ENCODE measurements around the gene IGFBP7.
A peak's percentile ranks its signal among the peaks of the same experiment; 100 is the strongest.

The IGFBP7 gene

GRCh38 chr4:57127361-57127760 lies 17.2 kb upstream of the IGFBP7 start:
- FAIRE-seq, result no peak

DNA sequence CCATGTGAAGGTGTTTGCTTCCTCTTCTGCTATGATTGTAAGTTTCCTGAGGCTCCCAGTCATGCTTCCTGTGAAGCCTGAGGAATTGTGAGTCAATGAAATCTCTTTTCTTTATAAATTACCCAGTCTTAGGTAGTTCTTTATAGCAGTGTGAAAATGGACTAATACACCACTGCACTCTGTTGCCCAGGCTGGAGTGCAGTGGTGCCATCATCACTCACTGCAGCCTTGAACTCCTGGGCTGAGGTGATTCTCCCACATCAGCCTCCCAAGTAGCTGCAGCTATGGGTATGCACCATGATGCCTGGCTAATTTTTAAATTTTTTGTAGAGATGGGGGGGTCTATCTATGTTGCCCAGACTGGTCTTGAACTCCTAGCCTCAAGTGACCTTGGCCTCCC lies 15.8 kb upstream of the IGFBP7 start:
- FAIRE-seq, result no peak

DNA sequence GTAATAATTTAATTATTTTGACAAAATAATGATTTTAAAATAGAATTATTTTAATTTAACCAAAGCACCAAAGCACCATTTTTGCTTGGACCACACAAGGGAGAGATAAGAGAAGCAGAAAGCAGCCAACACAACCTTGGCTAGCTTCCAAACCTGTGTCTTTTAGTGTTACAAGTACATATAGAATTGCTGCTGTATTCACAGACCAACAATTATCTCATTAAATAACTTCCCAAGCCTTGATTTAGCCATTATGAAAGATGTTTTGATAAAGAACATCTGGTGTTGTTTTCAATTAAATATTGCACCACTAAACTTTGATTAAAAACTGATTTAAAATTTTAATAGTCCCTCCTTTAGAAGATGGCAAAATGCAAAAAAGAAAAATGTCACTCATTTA lies 14.0 kb upstream of the IGFBP7 start:
- no peak for FAIRE-seq

- no peak for FAIRE-seq
Observed at GRCh38 chr4:57122959-57123358, 12.8 kb upstream of the IGFBP7 start.

DNA sequence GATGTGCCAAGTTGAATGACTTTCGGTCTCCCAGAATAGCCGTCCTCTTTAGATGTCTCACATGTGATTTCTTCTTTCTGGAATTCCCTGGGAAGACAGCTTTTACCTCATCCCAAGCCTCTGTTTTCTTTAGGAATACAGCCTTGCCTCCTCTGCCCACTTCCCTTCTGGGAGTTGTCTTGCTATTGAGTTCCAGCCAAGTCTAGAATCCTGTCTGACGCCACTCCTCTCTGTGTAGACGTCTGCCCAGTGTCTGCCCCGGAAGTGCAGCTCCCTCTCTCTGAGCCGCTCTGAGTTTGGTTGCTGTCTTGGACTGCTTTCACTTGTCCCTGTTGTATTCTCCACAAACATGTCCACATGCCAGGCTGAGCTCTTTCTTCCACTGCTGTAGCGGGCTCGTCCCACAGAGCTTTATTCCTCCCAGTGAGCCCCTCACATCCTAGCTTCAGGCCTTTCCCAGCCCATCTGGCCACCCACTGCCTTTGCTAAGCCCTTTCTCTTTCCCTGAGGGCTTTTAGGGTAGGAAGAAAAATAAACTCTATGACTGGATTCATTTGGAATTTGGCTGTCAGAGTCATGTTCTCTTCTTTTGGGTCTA lies 9.0 kb upstream of the IGFBP7 start:
- FAIRE-seq, result no peak

GRCh38 chr4:57117491-57117890 lies 7.3 kb upstream of the IGFBP7 start:
- no peak for FAIRE-seq

DNA sequence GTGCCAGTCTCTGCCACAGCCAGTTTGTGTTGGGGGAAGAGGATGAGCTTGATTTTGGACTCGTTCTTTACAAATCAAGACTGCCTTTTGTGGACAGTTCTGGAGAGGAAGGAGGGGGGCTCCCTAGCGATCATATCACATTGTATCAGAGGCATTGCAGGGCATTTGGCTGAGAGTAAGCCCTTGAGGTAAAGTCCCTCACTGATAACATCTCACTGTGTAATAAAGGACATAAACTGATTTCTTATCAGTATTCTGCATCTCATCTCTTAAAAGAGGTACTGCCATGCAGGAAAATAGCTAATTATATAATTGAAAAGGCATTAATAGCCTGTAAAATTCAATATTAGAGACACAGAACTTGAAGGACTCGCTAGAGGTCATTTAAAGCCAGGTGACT lies 6.1 kb upstream of the IGFBP7 start:
- FAIRE-seq, result no peak

GRCh38 chr4:57114973-57115372 lies 4.8 kb upstream of the IGFBP7 start:
- FAIRE-seq, result no peak

DNA sequence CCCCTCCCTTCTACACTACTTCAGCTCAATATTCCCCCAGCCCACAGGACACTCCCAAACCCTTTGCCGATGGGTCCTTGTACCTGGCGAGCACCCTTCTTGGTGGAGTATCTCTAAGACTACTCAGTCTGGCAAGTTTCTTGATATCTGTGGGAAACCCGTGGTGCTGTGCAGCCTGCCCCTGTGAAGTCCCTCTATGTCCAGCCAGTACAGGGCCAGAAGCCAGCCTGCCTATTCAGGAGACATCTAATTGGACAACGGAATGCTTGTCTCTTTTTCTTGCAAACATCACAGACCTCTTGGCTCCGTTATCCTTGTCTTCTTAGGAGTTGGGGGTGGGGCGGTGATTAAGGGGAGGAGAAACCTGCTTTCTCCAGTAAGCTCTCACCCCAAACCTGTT lies 3.7 kb upstream of the IGFBP7 start:
- FAIRE-seq, result no peak

- FAIRE-seq, result peak; percentile 90
Observed at GRCh38 chr4:57110640-57111511, 691 bp upstream of the IGFBP7 start.

DNA sequence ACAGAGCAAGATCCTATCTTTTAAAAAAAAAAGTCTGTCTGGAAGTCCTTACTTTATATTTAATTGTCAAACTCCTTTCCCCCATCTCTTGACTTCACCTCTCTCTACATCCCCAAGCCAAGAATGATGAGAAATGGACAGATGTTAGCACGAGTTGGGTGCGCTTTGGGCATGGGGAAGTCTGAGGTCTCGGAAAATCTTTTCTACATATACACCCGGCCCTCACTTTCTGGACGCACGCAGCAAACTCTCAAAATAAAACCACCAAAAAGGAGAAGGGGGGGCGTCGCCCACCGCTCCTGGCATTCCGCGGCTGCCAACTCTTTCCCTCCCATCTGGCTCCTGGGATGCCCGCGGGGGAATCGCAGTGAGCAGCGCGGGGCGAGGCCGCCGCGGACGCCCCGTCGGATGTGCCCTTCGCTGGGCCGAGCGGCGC lies 756 bp downstream of the IGFBP7 start:
- FAIRE-seq, result no peak

GRCh38 chr4:57106181-57106580 lies 4.0 kb downstream of the IGFBP7 start:
- no peak for FAIRE-seq

GRCh38 chr4:57104706-57105560 lies 5.3 kb downstream of the IGFBP7 start:
- no peak for FAIRE-seq

DNA sequence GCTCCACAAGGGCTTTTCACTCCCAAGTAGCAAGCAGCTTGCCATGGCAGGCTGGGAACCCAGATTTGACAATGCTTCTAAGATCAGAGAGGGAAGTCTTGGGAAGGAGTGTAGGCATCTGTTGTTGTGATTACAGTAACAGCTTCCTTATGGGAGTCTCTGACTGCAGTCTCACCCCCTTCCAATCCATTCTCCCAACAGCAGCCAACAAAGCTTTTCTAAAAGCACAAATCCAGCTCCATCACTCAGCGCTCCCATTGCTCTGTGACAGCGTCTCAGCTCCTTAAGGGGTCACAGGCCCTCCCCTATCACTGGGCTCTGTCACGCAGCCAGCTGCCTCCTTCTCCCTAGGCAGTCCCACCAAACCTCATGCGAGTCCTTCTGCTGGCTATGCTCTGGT lies 7.1 kb downstream of the IGFBP7 start:
- no peak for FAIRE-seq

DNA sequence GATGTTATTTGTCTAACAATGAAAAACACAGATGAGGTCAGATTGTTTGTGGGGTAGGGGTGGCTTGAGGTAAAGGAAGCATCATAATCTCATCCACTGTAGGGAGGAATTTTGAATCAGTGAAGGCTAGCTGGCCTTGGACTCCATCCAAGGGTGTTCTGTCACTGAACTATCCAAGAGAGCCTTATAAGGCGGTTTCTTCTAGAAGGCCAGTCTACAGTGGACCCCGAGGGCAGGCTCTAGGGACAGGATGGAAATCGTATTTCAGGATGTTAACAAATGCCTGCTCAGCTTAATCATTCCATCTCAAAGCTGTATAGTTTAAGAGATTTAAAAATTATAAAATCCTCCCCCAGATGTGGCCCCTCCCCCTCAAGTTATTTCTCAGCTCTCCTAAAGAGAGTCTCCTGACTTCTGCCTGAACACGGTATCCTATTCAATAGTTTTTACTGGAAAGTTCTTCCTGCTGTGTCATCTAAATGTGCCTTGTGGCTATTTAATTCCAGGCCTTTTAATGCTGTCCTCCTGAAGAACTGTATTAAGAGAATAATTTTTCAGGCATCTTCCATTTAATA lies 8.0 kb downstream of the IGFBP7 start:
- peak; percentile 41 for FAIRE-seq

DNA sequence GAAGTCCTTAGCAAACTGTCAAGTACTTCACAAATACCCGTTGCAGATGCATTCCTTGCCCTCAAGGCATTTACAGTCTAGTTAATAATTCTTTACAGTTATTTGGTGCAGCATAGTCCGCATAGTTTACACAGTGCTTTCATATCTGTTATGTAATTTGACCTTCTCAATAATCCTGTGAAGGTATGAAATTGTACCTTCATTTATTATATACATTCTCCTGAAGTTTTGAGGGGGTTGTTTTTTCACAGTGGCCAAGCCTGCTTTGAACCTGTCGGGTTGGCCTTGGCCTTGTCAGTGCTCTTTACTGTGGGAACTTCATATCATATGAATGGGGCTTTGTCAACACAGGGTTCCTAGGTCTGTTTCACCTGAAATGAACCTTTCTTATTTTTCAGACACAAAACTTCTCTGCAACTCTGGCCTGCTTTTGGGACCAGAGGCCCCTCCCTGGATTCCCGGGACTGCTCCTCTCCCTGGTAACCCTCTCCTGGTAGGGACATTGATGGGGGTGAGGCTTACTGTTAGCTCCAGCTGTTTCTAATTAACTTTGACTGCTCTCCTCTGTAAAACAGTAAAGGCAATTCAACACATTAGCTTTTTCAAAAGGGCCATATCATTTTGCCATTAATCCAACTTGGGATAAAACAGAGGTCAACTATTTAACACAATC lies 9.1 kb downstream of the IGFBP7 start:
- no peak for FAIRE-seq

GRCh38 chr4:57099363-57099762 lies 10.8 kb downstream of the IGFBP7 start:
- peak; percentile 8 for FAIRE-seq

- FAIRE-seq, result peak; percentile 28
Observed at GRCh38 chr4:57098941-57099340, 11.2 kb downstream of the IGFBP7 start.

DNA sequence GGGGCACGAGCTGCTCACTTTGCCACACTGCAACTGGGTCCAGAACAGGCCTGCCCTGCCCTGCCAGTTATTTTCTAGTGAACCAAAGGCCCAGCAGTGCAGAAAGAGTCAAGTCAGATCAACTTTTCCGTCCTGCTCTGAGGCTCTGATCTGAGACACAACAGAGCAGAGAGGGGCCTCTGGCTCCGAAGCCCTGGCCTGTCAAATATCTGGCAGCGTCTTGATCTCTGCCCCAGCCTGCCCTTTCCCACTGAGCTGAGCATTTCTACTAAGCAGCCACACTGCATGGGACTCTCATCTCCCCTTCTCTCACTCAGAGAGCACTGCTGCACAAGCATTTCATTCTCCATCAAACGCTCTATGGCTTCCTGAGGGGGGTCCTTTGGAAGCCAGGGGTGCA lies 11.8 kb downstream of the IGFBP7 start:
- no peak for FAIRE-seq

- FAIRE-seq, result no peak
Observed at GRCh38 chr4:57097711-57098110, 12.5 kb downstream of the IGFBP7 start.

DNA sequence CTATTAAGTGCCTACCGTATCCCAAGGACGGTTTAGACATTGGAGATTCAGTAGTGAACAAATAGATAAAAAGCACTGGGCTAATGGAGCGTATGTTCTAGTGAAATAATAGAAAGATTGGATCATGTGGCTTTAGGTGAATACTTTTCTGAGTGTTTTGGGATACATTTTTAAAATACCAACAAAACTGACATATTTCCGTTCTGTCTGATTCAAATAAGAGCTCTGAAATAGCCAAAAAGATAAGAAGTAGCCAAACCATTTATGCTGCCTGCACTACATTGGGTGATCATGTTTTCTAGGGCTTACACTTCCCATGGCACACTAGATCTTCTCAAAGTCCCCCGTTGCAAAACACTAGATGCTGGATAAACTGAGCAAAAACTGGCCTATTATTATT lies 14.2 kb downstream of the IGFBP7 start:
- no peak for FAIRE-seq

DNA sequence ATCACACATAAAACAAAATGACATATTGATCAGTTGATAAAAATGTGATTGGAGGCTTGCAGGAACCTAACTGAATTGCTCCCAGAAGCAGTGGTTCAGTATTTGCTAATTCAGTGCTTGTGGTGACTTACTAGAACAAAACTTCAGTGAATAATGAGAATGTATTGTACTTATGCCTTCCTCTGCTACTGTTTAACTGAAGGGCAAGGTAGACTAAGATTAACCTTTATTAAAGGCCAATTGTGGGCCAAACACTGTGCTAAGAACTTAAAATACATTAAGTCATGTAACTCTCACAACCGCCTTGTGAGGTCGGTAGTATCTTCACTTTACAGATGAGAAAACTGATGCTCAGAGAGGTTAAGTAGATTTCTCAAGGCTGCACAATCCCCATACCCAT lies 14.9 kb downstream of the IGFBP7 start:
- peak; percentile 39 for FAIRE-seq

GRCh38 chr4:57094832-57095223 lies 15.4 kb downstream of the IGFBP7 start:
- FAIRE-seq, result peak; percentile 6

Measured in G401.6 (cell line).